ENCODE data around the gene SSR4. TPM values are rescaled to one million over a fixed set of nuclear protein-coding genes. Genes with fewer than 3 reads are reported as not detected.

SSR4 gene
- total and polyA plus RNA-seq, 2 of the 8 experiments (the other 6 are each of a cell fraction or from before 2014, with no cell fraction given): 168 to 642 TPM

DNA sequence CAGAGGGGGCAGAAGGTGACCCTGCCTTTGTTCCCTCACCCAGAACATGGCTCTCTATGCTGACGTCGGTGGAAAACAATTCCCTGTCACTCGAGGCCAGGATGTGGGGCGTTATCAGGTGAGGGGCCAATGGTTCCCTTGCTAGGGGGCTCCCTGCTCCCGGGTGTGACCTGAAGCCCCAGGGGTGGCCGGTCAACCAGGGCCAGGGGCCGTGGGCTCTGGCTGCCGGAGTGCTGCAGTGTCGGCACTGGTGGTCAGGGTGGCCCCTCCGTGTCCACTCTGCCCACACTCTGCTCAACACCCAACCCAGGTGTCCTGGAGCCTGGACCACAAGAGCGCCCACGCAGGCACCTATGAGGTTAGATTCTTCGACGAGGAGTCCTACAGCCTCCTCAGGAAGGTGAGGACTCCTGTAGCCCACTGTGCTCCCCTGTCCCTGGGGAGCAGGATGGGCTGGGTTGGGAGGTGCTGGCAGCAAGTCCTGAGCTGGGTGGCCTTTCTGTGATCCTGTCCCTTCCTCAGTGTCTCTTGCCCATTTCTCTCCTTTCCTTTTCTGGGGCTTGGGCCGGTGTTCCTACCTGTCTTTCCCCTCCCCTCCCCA lies 3.0 kb downstream of the SSR4 start:
- no peak overlapping the region for H4K91ac ChIP-seq (replicated peaks; ENCODE audit: insufficient read length, low read length)
- POLR2A ChIA-PET (ENCODE audit: partially characterized antibody): interaction anchor here (1.7 to 2.2 kb wide), 2 partner anchors 10 to 128 kb away, joined by 5 to 8 read pairs; partner anchors contain the start of gene ARHGAP4
- no peak overlapping the region for H3K14ac ChIP-seq (ENCODE audit: insufficient read length)
- CTCF ChIA-PET (ENCODE audit: partially characterized antibody): interaction anchor here (1.2 to 2.0 kb wide), 3 partner anchors 15 to 126 kb away, joined by 3 to 5 read pairs (median 4); no protein-coding TSS in a partner anchor
- no peak overlapping the region for H3K27ac ChIP-seq (ENCODE audit: low read depth, low read length)
- no peak overlapping the region for H2BK5ac ChIP-seq (ENCODE audit: low read depth, low read length)
- H2AFZ ChIP-seq (ENCODE audit: low read length): no peak overlapping the region
- no peak overlapping the region for H3K9ac ChIP-seq (replicated peaks in 1 of 4; ENCODE audit: extremely low read depth in 1 of 4, low read depth in 3 of 4, low read length in 3 of 4)
- H3K27me3 ChIP-seq (replicated peaks in 1 of 4; ENCODE audit: control insufficient read depth in 3 of 4, extremely low read depth in 1 of 4, insufficient read depth in 3 of 4, low read length in 3 of 4): no peaks in the 10 kb centered on the region
- H3K4me2 ChIP-seq (ENCODE audit: insufficient read depth in 1 of 2, low read depth in 2 of 2, low read length in 2 of 2): no peak overlapping the region
- H3K36me3 ChIP-seq (ENCODE audit: control insufficient read depth in 2 of 4, insufficient read depth in 4 of 4, low read length in 3 of 4): peaks cover 0 to 20% (median 6%) of the 10 kb centered on the region in 4 experiments; a peak in 3 of 8 replicates
- H3K79me2 ChIP-seq (ENCODE audit: control insufficient read depth in 1 of 2, insufficient read depth in 2 of 2, low read length in 2 of 2): peaks cover 0 to 25% of the 10 kb centered on the region in 2 experiments; a peak in 1 of 4 replicates
- peaks cover 0 to 10% of the 10 kb centered on the region in 2 experiments for H4K20me1 ChIP-seq (replicated peaks in 1 of 2; ENCODE audit: control insufficient read depth in 1 of 2, insufficient read depth in 2 of 2, low read length in 2 of 2)
- DNase-seq (ENCODE audit: low read depth in 1 of 2, low spot score in 2 of 2) (no peak), FAIRE-seq (no peak)
- H3K18ac ChIP-seq (ENCODE audit: extremely low read depth, low read length): no peak overlapping the region
- peaks cover 0 to 17% (median 6%) of the 10 kb centered on the region in 4 experiments; a peak in 4 of 7 replicates for H3K4me1 ChIP-seq (replicated peaks in 1 of 4; ENCODE audit: control insufficient read depth in 3 of 4, insufficient read depth in 4 of 4, low read length in 3 of 4)
- TF ChIP-seq POLR2A (IDR thresholded peaks at IDR 0.05; ENCODE audit: control extremely low read depth in 1 of 2, low read depth in 2 of 2, low read length in 2 of 2) (no peak), PHF8 (conservative IDR thresholded peaks at IDR 0.05; ENCODE audit: low read depth, low read length) (no peak), KDM4A (IDR thresholded peaks at IDR 0.05; ENCODE audit: low read depth, low read length, severe bottlenecking) (no peak), EGR1 (IDR thresholded peaks at IDR 0.05; ENCODE audit: borderline replicate concordance, low read depth, low read length) (no peak), POLR2AphosphoS5 (IDR thresholded peaks at IDR 0.05; ENCODE audit: low read depth, low read length) (no peak), JUN (IDR thresholded peaks at IDR 0.05; ENCODE audit: low read depth, low read length) (no peak), SUZ12 (IDR thresholded peaks at IDR 0.05; ENCODE audit: low read length) (no peak)
- H4K8ac ChIP-seq (ENCODE audit: extremely low read depth, insufficient read depth, low read length): no peak overlapping the region
- H4K5ac ChIP-seq (ENCODE audit: insufficient read length, low read depth, low read length): no peak overlapping the region
- H2BK15ac ChIP-seq (ENCODE audit: low read length): no peak overlapping the region
- H2BK20ac ChIP-seq (ENCODE audit: low read length): no peak overlapping the region
- no peak overlapping the region for H3K4ac ChIP-seq (replicated peaks; ENCODE audit: insufficient read length, low read depth, low read length)
- H2BK12ac ChIP-seq (ENCODE audit: low read depth, low read length): no peak overlapping the region
- H2AK5ac ChIP-seq (ENCODE audit: low read depth, low read length): no peak overlapping the region
- H3K9me3 ChIP-seq (ENCODE audit: insufficient read depth in 2 of 2, low read depth in 1 of 2, low read length in 1 of 2): no peaks in the 10 kb centered on the region
- WGBS, 2 experiments (ENCODE audit: extremely low coverage in 1 of 2, insufficient coverage in 1 of 2, insufficient read length in 1 of 2, insufficient replicate concordance in 2 of 2, low coverage in 1 of 2, low lambda C conversion rate in 2 of 2, missing lambda C conversion rate in 1 of 2): 95% methylated on average over 4 of the region's 15 CpGs; no CpG with 5 or more reads in 1 of the 2 experiments
- H3K23ac ChIP-seq (ENCODE audit: insufficient read length): no peak overlapping the region
- no peak overlapping the region for H3K4me3 ChIP-seq (ENCODE audit: extremely low read depth in 1 of 4, insufficient read depth in 2 of 4, low read depth in 3 of 4, low read length in 4 of 4)
- no peaks in the 10 kb centered on the region; the same call in none of the 2 replicates for H3K79me1 ChIP-seq (ENCODE audit: low read depth, low read length)
- H2BK120ac ChIP-seq (replicated peaks; ENCODE audit: low read depth, low read length): no peak overlapping the region
- peaks cover 2% of the 10 kb centered on the region; the same call in 1 of the 2 replicates for H3K23me2 ChIP-seq (ENCODE audit: low read depth, low read length)
- no peak overlapping the region for H3K56ac ChIP-seq (replicated peaks; ENCODE audit: insufficient read length, low read depth, low read length)

Data from H1 (cell line).